GM19468 (cell line): Measurements from ENCODE around the gene PSMD13.
"Not testable (repeated sequence)": the region's sequence is repeated elsewhere in the genome, so short reads cannot be mapped to it uniquely, and the experiment has no call there.

Experiments used
- ATAC-seq: cut with Tn5 transposase; IDR thresholded peaks from one replicate; pipeline ENCODE4 v1.9.1; 2021; ENCODE audit warnings: mild to moderate bottlenecking, moderate library complexity, moderate number of reproducible peaks; ENCODE audit not compliant: unreplicated experiment; ENCODE audit errors: extremely low read depth

The PSMD13 gene

GRCh38 chr11:236774-237767, at the start of gene PSMD13:
Gene PSMD13 (plus strand): TSS chr11:236976. CDS start chr11:237050, 74 bp downstream.
- ATAC-seq = peak; percentile 64

- ATAC-seq = not testable (repeated sequence)
Observed at GRCh38 chr11:189200-189783, 47.5 kb upstream of the PSMD13 start.

- peak; percentile 61 for ATAC-seq
Observed at GRCh38 chr11:189843-190311, 46.9 kb upstream of the PSMD13 start.

- not testable (repeated sequence) for ATAC-seq
Observed at GRCh38 chr11:190546-190945, 46.2 kb upstream of the PSMD13 start.

GRCh38 chr11:191490-192478, 45.0 kb upstream of the PSMD13 start:
- ATAC-seq = not testable (repeated sequence)

GRCh38 chr11:192674-193128, 44.1 kb upstream of the PSMD13 start, which contains the start of gene SCGB1C1:
Gene SCGB1C1 (plus strand): TSS chr11:193078. CDS start chr11:193100, 22 bp downstream.
- ATAC-seq = not testable (repeated sequence)

GRCh38 chr11:193481-193880, 43.3 kb upstream of the PSMD13 start:
- ATAC-seq = not testable (repeated sequence)

GRCh38 chr11:196786-197731, 39.7 kb upstream of the PSMD13 start:
- no peak for ATAC-seq

GRCh38 chr11:197741-198235, 39.0 kb upstream of the PSMD13 start:
- no peak for ATAC-seq

GRCh38 chr11:198236-198806, 38.5 kb upstream of the PSMD13 start:
- ATAC-seq = no peak

GRCh38 chr11:199004-199581, 37.7 kb upstream of the PSMD13 start:
- no peak for ATAC-seq

GRCh38 chr11:199782-200181, 37.0 kb upstream of the PSMD13 start:
- ATAC-seq = no peak

- ATAC-seq = no peak
Observed at GRCh38 chr11:200224-201003, 36.4 kb upstream of the PSMD13 start.

- no peak for ATAC-seq
Observed at GRCh38 chr11:201966-202365, 34.8 kb upstream of the PSMD13 start.

GRCh38 chr11:202490-202889, 34.3 kb upstream of the PSMD13 start:
- no peak for ATAC-seq

- ATAC-seq = no peak
Observed at GRCh38 chr11:203056-203944, 33.5 kb upstream of the PSMD13 start.
